Colonic mucosa (tissue), 4 donors: Measurements from ENCODE around the gene CAV2. TPM values are rescaled to one million over a fixed set of nuclear protein-coding genes. Genes with fewer than 3 reads are reported as not detected.

Experiments
- DNase-seq: peaks from one replicate; pipeline ENCODE4 v3.0.0-alpha.2; 2020
- H3K27ac ChIP-seq: fragments of 200-600 bp; one replicate; pipeline ENCODE4 v1.8.0; 2021
- H3K27me3 ChIP-seq: fragments of 200-600 bp; one replicate; pipeline ENCODE4 v1.8.0; 2021
- H3K36me3 ChIP-seq: fragments of 200-600 bp; one replicate; pipeline ENCODE4 v1.8.0; 2021
- H3K4me1 ChIP-seq: fragments of 200-600 bp; one replicate; pipeline ENCODE4 v1.8.0; 2021; ENCODE audit warnings: mild to moderate bottlenecking
- H3K4me3 ChIP-seq: fragments of 200-600 bp; one replicate; pipeline ENCODE4 v1.8.0; 2021
- H3K9ac ChIP-seq, 2 donors: one replicate each; pipeline ENCODE4 v1.7.0; 2013; ENCODE audit warnings: control low read depth in 2 of 2, low read depth in 2 of 2, low read length in 2 of 2
- H3K9me3 ChIP-seq: fragments of 200-600 bp; one replicate; pipeline ENCODE4 v1.8.0; 2021
- CTCF ChIP-seq: fragments of 200-600 bp; IDR thresholded peaks from one replicate; pipeline ENCODE4 v1.8.0; 2022; ENCODE audit warnings: antibody characterized with exemption, mild to moderate bottlenecking
- intact Hi-C: fragments of 100-400 bp; cut with DNase I; formaldehyde crosslinking; loops from one replicate; pipeline ENCODE4 v1.14.1; 2022
- total RNA-seq, 2 donors: library from RNA; stranded (reverse); fragmentation: NEBNext Ultra II Directional in 1 of 2; extraction: Animal tissue kit (Norgen Biotek cat#: 25700) in 1 of 2; gene quantifications; one replicate each; pipeline ENCODE4 v1.2.1, GENCODE V29; 2021
- donor health status: healthy.
- donor health status: DM: no; HTN: no; CAD: no.
- donor health status: DM: no; HTN: no; CAD: no.

Gene CAV2
- total RNA-seq, 2 donors from 2014 or later = 4.2 to 22.0 TPM

DNA sequence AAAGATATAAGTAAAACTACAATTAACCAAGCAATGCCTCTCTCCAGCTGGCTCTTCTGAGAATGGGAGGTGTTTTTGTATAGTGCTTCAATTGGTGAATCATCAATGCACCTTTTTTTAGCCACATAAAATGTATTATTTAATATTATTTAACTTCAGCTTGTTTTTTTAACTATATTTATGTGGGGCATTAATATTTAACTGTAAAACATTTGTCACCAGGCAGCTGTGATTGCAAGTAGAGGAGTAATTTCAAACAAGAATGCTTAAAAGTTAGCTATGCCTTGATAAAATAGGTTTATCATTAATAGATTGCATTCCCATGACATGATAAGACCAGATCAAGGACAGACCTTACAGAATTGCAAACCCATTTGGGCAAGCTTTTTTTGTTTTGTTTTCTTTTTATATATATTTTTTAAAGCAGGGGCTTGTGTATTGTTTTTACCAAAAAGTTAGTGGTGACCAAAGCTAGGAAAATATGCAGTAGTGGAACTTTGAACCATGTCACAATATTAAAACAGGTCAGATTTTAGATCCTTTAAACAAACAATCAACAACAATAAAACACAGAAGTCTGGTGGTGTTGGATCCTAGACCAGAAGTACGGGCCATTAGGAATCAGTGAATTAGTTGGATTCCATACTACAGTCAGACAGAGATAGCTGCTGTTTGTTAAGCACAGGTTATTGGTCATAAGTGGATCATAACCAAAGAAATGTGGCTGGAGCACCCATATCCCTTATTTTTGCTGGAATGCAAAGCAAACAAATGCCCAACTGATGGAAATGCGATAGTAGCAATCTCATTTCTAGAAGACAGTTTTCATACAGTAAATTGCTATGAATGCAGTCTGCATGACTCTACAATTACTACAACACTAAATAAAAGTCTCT is 2.9 kb downstream of the CAV2 start:
- intact Hi-C loops = no loop called here
- H3K9me3 ChIP-seq = no peaks in the 10 kb centered on the region

GRCh38 chr7:116503835-116504234 is 4.3 kb downstream of the CAV2 start:
- no peaks in the 10 kb centered on the region for H3K27me3 ChIP-seq

More for the DNA sequence above, 2.9 kb downstream of the CAV2 start:
- DNase-seq = no peak
- H3K9ac ChIP-seq = no peak overlapping the region
- H3K36me3 ChIP-seq = no peaks in the 10 kb centered on the region
- peaks cover 2% of the 10 kb centered on the region for H3K4me1 ChIP-seq
- H3K27me3 ChIP-seq = no peaks in the 10 kb centered on the region
- no peak overlapping the region for H3K27ac ChIP-seq
- no peak for TF ChIP-seq CTCF
- H3K4me3 ChIP-seq = no peak overlapping the region

GRCh38 chr7:116505278-116505677 is 5.7 kb downstream of the CAV2 start:
- peaks cover 2% of the 10 kb centered on the region for H3K4me1 ChIP-seq
- TF ChIP-seq CTCF = no peak
- H3K9ac ChIP-seq = no peak overlapping the region
- no peaks in the 10 kb centered on the region for H3K9me3 ChIP-seq
- H3K4me3 ChIP-seq = no peak overlapping the region
- DNase-seq = no peak
- no peak overlapping the region for H3K27ac ChIP-seq
- no peaks in the 10 kb centered on the region for H3K36me3 ChIP-seq
- H3K27me3 ChIP-seq = no peaks in the 10 kb centered on the region
- intact Hi-C loops = no loop called here

More at GRCh38 chr7:116503835-116504234, 4.3 kb downstream of the CAV2 start:
- Histone ChIP-seq H3K4me3 (no peak overlapping the region), H3K27ac (no peak overlapping the region), H3K36me3 (no peaks in the 10 kb centered on the region), H3K9me3 (no peaks in the 10 kb centered on the region), H3K4me1 (peaks cover 2% of the 10 kb centered on the region), H3K9ac (no peak overlapping the region)
- no peak for TF ChIP-seq CTCF
- intact Hi-C loops = no loop called here
- DNase-seq = no peak

GRCh38 chr7:116505823-116506222 is 6.3 kb downstream of the CAV2 start:
- intact Hi-C loops = no loop called here
- H3K27ac ChIP-seq = no peak overlapping the region

DNA sequence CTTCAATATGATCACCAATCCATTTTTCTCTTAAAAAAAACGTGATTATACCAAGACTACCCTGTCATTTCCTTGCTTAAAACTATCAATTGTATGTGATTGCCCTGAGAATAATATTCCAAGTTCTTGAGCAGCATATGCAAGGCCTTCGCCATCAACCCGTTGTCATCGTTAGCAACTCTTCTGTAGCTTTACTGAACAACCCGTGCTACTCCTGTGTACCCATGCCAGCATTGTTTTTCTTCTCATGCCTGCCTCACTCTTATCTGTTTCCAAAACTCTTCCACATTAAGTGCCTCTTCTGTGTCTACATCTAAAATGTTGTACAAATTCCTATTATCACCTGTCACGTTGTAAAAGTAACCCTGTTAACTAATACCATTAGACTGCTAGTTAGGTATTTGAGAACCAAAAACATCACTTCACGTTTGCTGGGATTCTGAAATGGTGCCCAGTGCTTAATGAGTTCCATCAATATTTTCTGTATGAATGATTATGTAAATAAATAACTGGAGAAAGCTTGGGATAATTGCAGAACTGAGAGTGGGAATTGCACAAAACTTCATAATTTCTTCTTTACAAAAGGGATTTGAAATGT is 10.5 kb downstream of the CAV2 start:
- H3K9me3 ChIP-seq = no peaks in the 10 kb centered on the region
- DNase-seq = no peak
- no peak overlapping the region for H3K4me3 ChIP-seq
- no peaks in the 10 kb centered on the region for H3K36me3 ChIP-seq
- no peak for TF ChIP-seq CTCF
- no peak overlapping the region for H3K27ac ChIP-seq
- H3K27me3 ChIP-seq = no peaks in the 10 kb centered on the region
- H3K9ac ChIP-seq = no peak overlapping the region
- intact Hi-C loops = no loop called here
- H3K4me1 ChIP-seq = no peaks in the 10 kb centered on the region

More at GRCh38 chr7:116505823-116506222, 6.3 kb downstream of the CAV2 start:
- no peak for DNase-seq
- H3K4me3 ChIP-seq = no peak overlapping the region
- H3K36me3 ChIP-seq = no peaks in the 10 kb centered on the region
- no peak overlapping the region for H3K9ac ChIP-seq
- H3K4me1 ChIP-seq = peaks cover under 1% of the 10 kb centered on the region
- TF ChIP-seq CTCF = no peak
- H3K9me3 ChIP-seq = no peaks in the 10 kb centered on the region
- no peaks in the 10 kb centered on the region for H3K27me3 ChIP-seq
